GM12878 (cell line): ENCODE measurements around the gene FHOD3. TPM values are rescaled to one million over a fixed set of nuclear protein-coding genes. Genes with fewer than 3 reads are reported as not detected.

ENCODE experiments used
- ATAC-seq: fragments of 200-7000 bp; cut with Tn5 transposase; 3 replicates; pipeline ENCODE4 v1.9.1; 2020; ENCODE audit warnings: mild to moderate bottlenecking, moderate library complexity
- BruUV-seq: library from RNA; stranded (reverse); fragments of 400-500 nt; replicated peaks from 2 replicates; lab custom pipeline; 2021; lab: Mats Ljungman, UMichigan
- CTCF ChIA-PET: fragments of 300-600 bp; sonication (Branson Sonifier 250); formaldehyde crosslinking; extraction: SDS; loops from one replicate; lab custom pipeline; 2021; ENCODE audit warnings: inconsistent platforms; lab: Yijun Ruan, JAX
- POLR2A ChIA-PET: fragments of 350-600 bp; formaldehyde crosslinking; extraction: SDS; loops from one replicate; lab custom pipeline; 2021; ENCODE audit warnings: inconsistent platforms; lab: Charles Lee
- RAD21 ChIA-PET: fragments of 300-600 bp; sonication (Branson Sonifier 250); formaldehyde crosslinking; loops from one replicate; lab custom pipeline; 2023; ENCODE audit warnings: antibody characterized with exemption; ENCODE audit not compliant: unreplicated experiment; lab: Charles Lee
- SMC1A ChIA-PET: fragments of 300-600 bp; sonication (Branson Sonifier 250); formaldehyde crosslinking; loops from one replicate; lab custom pipeline; 2023; ENCODE audit not compliant: unreplicated experiment, uncharacterized antibody; lab: Charles Lee
- DNase-seq: peaks from one replicate; pipeline ENCODE4 v3.0.0-alpha.2; 2011; ENCODE audit warnings: low read depth, low spot score
- FAIRE-seq: peaks from 3 replicates; lab custom pipeline; 2011; peaks lifted over from hg19 to GRCh38; lab: Jason Lieb, UNC
- H2AFZ ChIP-seq: 2 replicates; pipeline ENCODE4 v1.6.0; 2011; ENCODE audit warnings: low read depth, low read length, control low read depth; ENCODE audit not compliant: control insufficient read depth
- H3K27ac ChIP-seq: 2 replicates; pipeline ENCODE4 v1.5.1; 2011; ENCODE audit warnings: control low read depth; ENCODE audit not compliant: control insufficient read depth, insufficient read depth
- H3K27me3 ChIP-seq, 2 experiments: replicated peaks in 1 of 2; 2 replicates each; pipeline versions ENCODE4 v1.6.0 to v1.6.1; 2011; ENCODE audit warnings: low read length in 1 of 2; ENCODE audit not compliant: control insufficient read depth in 2 of 2, insufficient read depth in 2 of 2
- H3K36me3 ChIP-seq, 2 experiments: 2 replicates each; pipeline ENCODE4 v1.5.1; 2011; ENCODE audit warnings: low read length in 1 of 2; ENCODE audit not compliant: control insufficient read depth in 2 of 2, insufficient read depth in 2 of 2
- H3K4me1 ChIP-seq: 2 replicates; pipeline ENCODE4 v1.6.1; 2011; ENCODE audit warnings: mild to moderate bottlenecking, low read length, moderate library complexity, mixed read lengths; ENCODE audit not compliant: control insufficient read depth, insufficient read depth
- H3K4me2 ChIP-seq: 2 replicates; pipeline ENCODE4 v1.6.0; 2011; ENCODE audit warnings: control low read depth; ENCODE audit not compliant: control insufficient read depth, insufficient read depth
- H3K4me3 ChIP-seq: fragments of 200-600 bp; sonication (generic); 2 replicates; pipeline ENCODE4 v1.5.1; 2016
- H3K79me2 ChIP-seq: 2 replicates; pipeline ENCODE4 v1.6.0; 2011; ENCODE audit warnings: low read length; ENCODE audit not compliant: control insufficient read depth, insufficient read depth
- H3K9ac ChIP-seq: 2 replicates; pipeline ENCODE4 v1.8.0; 2011; ENCODE audit warnings: low read length, control low read depth, mixed read lengths; ENCODE audit not compliant: control insufficient read depth, insufficient read depth
- H3K9me3 ChIP-seq: replicated peaks from 3 replicates; pipeline ENCODE4 v1.5.1; 2011; ENCODE audit warnings: mild to moderate bottlenecking, low read length; ENCODE audit not compliant: control insufficient read depth, insufficient read depth
- H4K20me1 ChIP-seq: 2 replicates; pipeline ENCODE4 v1.6.0; 2011; ENCODE audit not compliant: control insufficient read depth, insufficient read depth
- BHLHE40 ChIP-seq, 2 experiments: fragments of 450-650 bp in 1 of 2; IDR thresholded peaks; 2 replicates each; pipeline ENCODE4 v1.6.1; 2011 to 2017; ENCODE audit warnings: low read depth in 2 of 2, borderline replicate concordance in 1 of 2, improper control_type of control experiment in 1 of 2, low read length in 1 of 2, mild to moderate bottlenecking in 1 of 2
- CHD1 ChIP-seq: IDR thresholded peaks from 2 replicates; pipeline ENCODE4 v1.6.1; 2012; ENCODE audit warnings: low read depth, low read length, improper control_type of control experiment
- DPF2 ChIP-seq: fragments of 450-650 bp; IDR thresholded peaks from 2 replicates; pipeline ENCODE4 v1.6.1; 2017; ENCODE audit warnings: mild to moderate bottlenecking
- EP300 ChIP-seq, 2 experiments: fragments of 150-350 bp in 1 of 2; IDR thresholded peaks; 2 replicates each; pipeline ENCODE4 v1.6.1; 2011 to 2012; ENCODE audit warnings: low read depth in 2 of 2, low read length in 2 of 2, borderline replicate concordance in 1 of 2, improper control_type of control experiment in 1 of 2, inconsistent platforms in 1 of 2; ENCODE audit not compliant: control insufficient read depth in 1 of 2
- HCFC1 ChIP-seq: fragments of 150-350 bp; IDR thresholded peaks from 2 replicates; pipeline ENCODE4 v1.6.1; 2014; ENCODE audit warnings: low read length
- IKZF1 ChIP-seq: fragments of 450-650 bp; conservative IDR thresholded peaks from 2 replicates; pipeline ENCODE4 v1.6.1; 2017; ENCODE audit warnings: antibody characterized with exemption, mild to moderate bottlenecking
- IRF4 ChIP-seq: IDR thresholded peaks from 2 replicates; pipeline ENCODE4 v1.6.1; 2011; ENCODE audit warnings: low read depth, low read length
- MTA2 ChIP-seq: fragments of 450-650 bp; IDR thresholded peaks from 2 replicates; pipeline ENCODE4 v1.6.1; 2016; ENCODE audit warnings: low read depth, mild to moderate bottlenecking, moderate library complexity
- MYB ChIP-seq: fragments of 150-350 bp; IDR thresholded peaks from 2 replicates; pipeline ENCODE4 v1.6.1; 2014; ENCODE audit warnings: mild to moderate bottlenecking, low read depth, low read length, borderline replicate concordance
- MYC ChIP-seq: IDR thresholded peaks from 2 replicates; pipeline ENCODE4 v1.6.1; 2011; ENCODE audit warnings: mild to moderate bottlenecking, low read length, moderate library complexity, inconsistent platforms; ENCODE audit not compliant: insufficient read depth, insufficient replicate concordance, insufficient read length, severe bottlenecking
- NFYA ChIP-seq: IDR thresholded peaks from 2 replicates; pipeline ENCODE4 v1.6.1; 2011; ENCODE audit warnings: low read depth, mild to moderate bottlenecking, low read length, improper control_type of control experiment, borderline replicate concordance
- NFYB ChIP-seq: IDR thresholded peaks from 2 replicates; pipeline ENCODE4 v1.6.1; 2011; ENCODE audit warnings: low read depth, mild to moderate bottlenecking, low read length, improper control_type of control experiment, moderate library complexity; ENCODE audit not compliant: insufficient read depth
- NRF1 ChIP-seq: conservative IDR thresholded peaks from 2 replicates; pipeline ENCODE4 v1.6.1; 2011; ENCODE audit warnings: mild to moderate bottlenecking, low read depth, low read length, improper control_type of control experiment
- PAX8 ChIP-seq: fragments of 450-650 bp; IDR thresholded peaks from 2 replicates; pipeline ENCODE4 v1.6.1; 2017; ENCODE audit warnings: mild to moderate bottlenecking, moderate library complexity
- RAD21 ChIP-seq: IDR thresholded peaks from 2 replicates; pipeline ENCODE4 v1.6.1; 2011; ENCODE audit warnings: mild to moderate bottlenecking, low read depth, low read length, moderate library complexity; ENCODE audit not compliant: insufficient read depth
- YBX1 ChIP-seq: fragments of 450-650 bp; IDR thresholded peaks from 2 replicates; pipeline ENCODE4 v1.6.1; 2016; ENCODE audit warnings: antibody characterized with exemption
- ZSCAN29 ChIP-seq: fragments of 450-650 bp; IDR thresholded peaks from 2 replicates; pipeline ENCODE4 v1.6.1; 2017; ENCODE audit warnings: mild to moderate bottlenecking, moderate library complexity
- WGBS: methylation state at CpG from one replicate; pipeline ENCODE4 v1.1.6; 2016; ENCODE audit warnings: low lambda C conversion rate; ENCODE audit not compliant: insufficient replicate concordance, insufficient coverage; ENCODE audit errors: missing lambda C conversion rate; 5-methylcytosine and 5-hydroxymethylcytosine counted together
- in situ Hi-C: fragments of 300-500 bp; cut with MboI; formaldehyde crosslinking; loops from 9 replicates; pipeline ENCODE4 v1.14.3; 2018; ENCODE audit warnings: mixed read lengths
- intact Hi-C: fragments of 100-400 bp; cut with micrococcal nuclease; formaldehyde crosslinking; loops from one replicate; pipeline ENCODE4 v1.14.2; 2022; ENCODE audit not compliant: unreplicated experiment
- polyA plus RNA-seq, 11 experiments: library from polyadenylated mRNA; depleted of rRNA in 4 of 11; unstranded in 6 of 11; stranded (reverse) in 5 of 11; fragments of >200 nt; fragmentation: Nextera tagmentation in 4 of 11; fragmentation: Illumina TruSeq in 1 of 11; extraction: Ambion mirVana in 4 of 11; extraction: Trizol in 1 of 11; gene quantifications; 1 replicate in 1 of 11; 2 replicates in 10 of 11; pipeline versions ENCODE4 v1.2.1 to v1.2.3, GENCODE V29; 2011 to 2016; ENCODE audit warnings: inconsistent platforms in 2 of 11, missing spikeins in 2 of 11, low read depth in 1 of 11
- total RNA-seq, 4 experiments: library from RNA; depleted of rRNA in 3 of 4; stranded (reverse); fragments of >200 nt in 3 of 4; fragmentation: Illumina TruSeq in 1 of 4; extraction: Trizol in 1 of 4; gene quantifications; 2 replicates each; pipeline versions ENCODE4 v1.2.1 to v1.2.3, GENCODE V29; 2013 to 2021
- TF ChIP-seq, protein P1 (sequence below): IDR thresholded peaks from 2 replicates; pipeline ENCODE4 v1.6.1; 2011; ENCODE audit warnings: mild to moderate bottlenecking, low read depth, low read length, moderate library complexity; ENCODE audit not compliant: insufficient replicate concordance
- TF ChIP-seq, protein P2 (sequence below): fragments of 450-650 bp; conservative IDR thresholded peaks from 2 replicates; pipeline ENCODE4 v1.6.1; 2017; ENCODE audit warnings: mild to moderate bottlenecking, moderate library complexity

The FHOD3 gene
- total and polyA plus RNA-seq, 10 of the 15 experiments (the other 5 are each of a cell fraction or from before 2014, with no cell fraction given) = 0.77 to 26.7 (median 10.4) TPM

DNA sequence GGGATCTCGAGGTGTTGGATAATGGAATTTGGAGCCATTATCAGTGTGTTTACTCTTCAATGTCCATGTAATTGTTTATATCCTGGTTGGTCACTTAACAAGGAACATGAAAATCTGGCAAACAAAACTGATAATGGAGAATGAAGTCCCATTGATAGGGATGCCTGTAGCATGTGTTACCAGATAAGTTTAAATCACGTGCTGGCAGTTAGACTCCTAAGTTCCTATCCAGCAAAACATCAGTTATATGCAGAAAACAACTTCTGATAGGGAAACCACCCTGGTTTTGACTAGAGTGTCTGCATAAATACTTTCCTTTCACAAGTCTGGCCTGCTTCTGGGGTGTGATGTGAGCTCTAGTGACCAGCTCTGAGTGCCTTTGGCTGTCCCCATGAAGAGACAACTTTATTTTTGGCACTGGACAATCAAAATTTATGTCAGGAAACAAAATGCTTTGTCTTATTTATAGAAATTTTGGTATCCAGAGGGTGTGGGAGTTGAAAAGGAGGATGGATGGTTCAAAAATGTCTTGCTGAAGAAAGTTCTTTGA, 82.0 kb downstream of the FHOD3 start (continued):
- TF ChIP-seq, protein P1, sequence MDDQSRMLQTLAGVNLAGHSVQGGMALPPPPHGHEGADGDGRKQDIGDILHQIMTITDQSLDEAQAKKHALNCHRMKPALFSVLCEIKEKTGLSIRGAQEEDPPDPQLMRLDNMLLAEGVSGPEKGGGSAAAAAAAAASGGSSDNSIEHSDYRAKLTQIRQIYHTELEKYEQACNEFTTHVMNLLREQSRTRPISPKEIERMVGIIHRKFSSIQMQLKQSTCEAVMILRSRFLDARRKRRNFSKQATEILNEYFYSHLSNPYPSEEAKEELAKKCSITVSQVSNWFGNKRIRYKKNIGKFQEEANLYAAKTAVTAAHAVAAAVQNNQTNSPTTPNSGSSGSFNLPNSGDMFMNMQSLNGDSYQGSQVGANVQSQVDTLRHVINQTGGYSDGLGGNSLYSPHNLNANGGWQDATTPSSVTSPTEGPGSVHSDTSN = no peak
- TF ChIP-seq MYB = no peak
- TF ChIP-seq MTA2 = peak; percentile 10; the same call in 1 of the 2 replicates
- no peak for TF ChIP-seq IRF4
- TF ChIP-seq BHLHE40 (IDR thresholded peaks at IDR 0.05; ENCODE audit: borderline replicate concordance in 1 of 2, low read depth in 2 of 2, low read length in 1 of 2) = peak; percentile 58 to 76; a peak in 3 of 4 replicates

DNA sequence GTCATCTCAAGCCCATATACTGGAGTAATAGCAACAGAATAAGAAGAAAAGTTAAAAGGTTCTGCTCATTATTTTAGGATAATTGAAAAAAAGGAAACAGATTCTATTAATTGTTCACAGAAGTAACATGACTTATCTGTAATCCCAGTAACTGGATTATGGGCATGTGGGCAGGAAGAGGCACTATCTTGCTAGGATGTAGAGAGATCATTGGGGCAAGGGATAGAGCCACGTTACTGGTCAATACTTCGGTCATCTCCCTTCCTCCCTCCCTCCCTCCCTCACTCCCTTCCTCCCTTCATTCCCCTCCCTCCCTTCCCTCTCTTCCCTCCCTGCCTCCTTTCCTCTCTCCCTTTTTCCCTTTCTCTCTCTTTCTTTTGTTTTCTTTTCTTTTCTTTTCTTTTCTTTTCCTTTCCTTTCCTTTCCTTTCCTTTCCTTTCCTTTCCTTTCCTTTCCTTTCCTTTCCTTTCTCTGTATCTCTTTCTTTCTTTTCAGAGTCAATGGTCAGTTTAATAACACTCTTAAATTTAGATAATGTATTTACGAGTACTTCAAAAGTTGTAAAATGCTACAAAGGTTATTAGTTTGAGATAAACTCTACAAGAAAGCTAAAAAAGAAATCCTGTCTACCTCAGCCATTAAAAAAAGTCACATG, 82.8 kb downstream of the FHOD3 start:
- ChIA-PET POLR2A (interaction anchor here (1.3 kb wide), 1 partner anchor 11 kb away, joined by 3 read pairs; no protein-coding TSS in a partner anchor), SMC1A (interaction anchor here (0.8 to 50.9 kb wide), 5 partner anchors 0 to 192 kb away, joined by 3 to 1180 read pairs (median 32); no protein-coding TSS in a partner anchor)
- H3K9ac ChIP-seq = no peak overlapping the region

More for the DNA sequence above, 82.8 kb downstream of the FHOD3 start:
- CTCF ChIA-PET = interaction anchor here (1.7 to 3.4 kb wide), 3 partner anchors 10 to 32 kb away, joined by 5 to 17 read pairs (median 7); no protein-coding TSS in a partner anchor
- no peaks in the 10 kb centered on the region for H3K79me2 ChIP-seq
- TF ChIP-seq MYC (no peak), CHD1 (no peak), IKZF1 (no peak), MYB (no peak), NRF1 (no peak), PAX8 (no peak), EP300 (IDR thresholded peaks at IDR 0.05; ENCODE audit: borderline replicate concordance in 1 of 2, control insufficient read depth in 1 of 2, low read depth in 2 of 2, low read length in 2 of 2) (no peak), NFYA (no peak), HCFC1 (no peak), NFYB (no peak), DPF2 (no peak), YBX1 (no peak), ZSCAN29 (no peak), RAD21 (no peak)
- TF ChIP-seq, protein P2, sequence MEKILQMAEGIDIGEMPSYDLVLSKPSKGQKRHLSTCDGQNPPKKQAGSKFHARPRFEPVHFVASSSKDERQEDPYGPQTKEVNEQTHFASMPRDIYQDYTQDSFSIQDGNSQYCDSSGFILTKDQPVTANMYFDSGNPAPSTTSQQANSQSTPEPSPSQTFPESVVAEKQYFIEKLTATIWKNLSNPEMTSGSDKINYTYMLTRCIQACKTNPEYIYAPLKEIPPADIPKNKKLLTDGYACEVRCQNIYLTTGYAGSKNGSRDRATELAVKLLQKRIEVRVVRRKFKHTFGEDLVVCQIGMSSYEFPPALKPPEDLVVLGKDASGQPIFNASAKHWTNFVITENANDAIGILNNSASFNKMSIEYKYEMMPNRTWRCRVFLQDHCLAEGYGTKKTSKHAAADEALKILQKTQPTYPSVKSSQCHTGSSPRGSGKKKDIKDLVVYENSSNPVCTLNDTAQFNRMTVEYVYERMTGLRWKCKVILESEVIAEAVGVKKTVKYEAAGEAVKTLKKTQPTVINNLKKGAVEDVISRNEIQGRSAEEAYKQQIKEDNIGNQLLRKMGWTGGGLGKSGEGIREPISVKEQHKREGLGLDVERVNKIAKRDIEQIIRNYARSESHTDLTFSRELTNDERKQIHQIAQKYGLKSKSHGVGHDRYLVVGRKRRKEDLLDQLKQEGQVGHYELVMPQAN = no peak
- no peak for FAIRE-seq
- intact Hi-C loops (no loop called here), in situ Hi-C loops (no loop called here)
- H3K27ac ChIP-seq = no peak overlapping the region
- no peak for ATAC-seq
- RAD21 ChIA-PET = interaction anchor here (1.0 to 3.7 kb wide), 7 partner anchors 10 to 81 kb away, joined by 3 to 21 read pairs (median 4); no protein-coding TSS in a partner anchor
- 39% methylated on average over 2 of the region's 3 CpGs for WGBS
- no peaks in the 10 kb centered on the region for H4K20me1 ChIP-seq
- no peak overlapping the region for H2AFZ ChIP-seq
- no peaks in the 10 kb centered on the region for H3K27me3 ChIP-seq
- no TSS peak for BruUV-seq
- no peaks in the 10 kb centered on the region for H3K9me3 ChIP-seq
- no peaks in the 10 kb centered on the region; the same call in 1 of the 2 replicates for H3K4me1 ChIP-seq
- DNase-seq = no peak
- H3K4me3 ChIP-seq = no peak overlapping the region
- H3K36me3 ChIP-seq = no peaks in the 10 kb centered on the region
- H3K4me2 ChIP-seq = no peak overlapping the region
